ENCODE measurements around the gene SLC9C1.

SLC9C1 gene

GRCh38 chr3:112233083-112233482, 60.9 kb downstream of the SLC9C1 start:
- no peak for DNase-seq (ENCODE audit: extremely low read depth, low read depth)
- no peak for TF ChIP-seq CTCF (IDR thresholded peaks at IDR 0.05; ENCODE audit: low read depth, low read length)

- DNase-seq (ENCODE audit: extremely low read depth, low read depth), result no peak
- no peak for TF ChIP-seq CTCF (IDR thresholded peaks at IDR 0.05; ENCODE audit: low read depth, low read length)
Observed at GRCh38 chr3:112231727-112232126, 62.3 kb downstream of the SLC9C1 start.

- no peak for DNase-seq (ENCODE audit: extremely low read depth, low read depth)
- no peak for TF ChIP-seq CTCF (IDR thresholded peaks at IDR 0.05; ENCODE audit: low read depth, low read length)
Observed at GRCh38 chr3:112230033-112230432, 64.0 kb downstream of the SLC9C1 start.

- TF ChIP-seq CTCF (IDR thresholded peaks at IDR 0.05; ENCODE audit: low read depth, low read length), result no peak
- DNase-seq (ENCODE audit: extremely low read depth, low read depth), result no peak
Observed at GRCh38 chr3:112228786-112229185, 65.2 kb downstream of the SLC9C1 start.

- TF ChIP-seq CTCF (IDR thresholded peaks at IDR 0.05; ENCODE audit: low read depth, low read length), result no peak
- no peak for DNase-seq (ENCODE audit: extremely low read depth, low read depth)
Observed at GRCh38 chr3:112200317-112200666, 93.7 kb downstream of the SLC9C1 start.

GRCh38 chr3:112199622-112200316, 94.2 kb downstream of the SLC9C1 start:
- DNase-seq (ENCODE audit: extremely low read depth, low read depth), result no peak
- no peak for TF ChIP-seq CTCF (IDR thresholded peaks at IDR 0.05; ENCODE audit: low read depth, low read length)

- no peak for TF ChIP-seq CTCF (IDR thresholded peaks at IDR 0.05; ENCODE audit: low read depth, low read length)
- DNase-seq (ENCODE audit: extremely low read depth, low read depth), result no peak
Observed at GRCh38 chr3:112197131-112197530, 96.9 kb downstream of the SLC9C1 start.

Measured in AG09319 (cell line).